ENCODE data around the gene BRI3. TPM values are rescaled to one million over a fixed set of nuclear protein-coding genes. Genes with fewer than 3 reads are reported as not detected.
A peak's percentile ranks its signal among the peaks of the same experiment; 100 is the strongest.

BRI3 gene
- total and polyA plus RNA-seq, 2 experiments from 2014 or later: 73.3 to 195 TPM

DNA sequence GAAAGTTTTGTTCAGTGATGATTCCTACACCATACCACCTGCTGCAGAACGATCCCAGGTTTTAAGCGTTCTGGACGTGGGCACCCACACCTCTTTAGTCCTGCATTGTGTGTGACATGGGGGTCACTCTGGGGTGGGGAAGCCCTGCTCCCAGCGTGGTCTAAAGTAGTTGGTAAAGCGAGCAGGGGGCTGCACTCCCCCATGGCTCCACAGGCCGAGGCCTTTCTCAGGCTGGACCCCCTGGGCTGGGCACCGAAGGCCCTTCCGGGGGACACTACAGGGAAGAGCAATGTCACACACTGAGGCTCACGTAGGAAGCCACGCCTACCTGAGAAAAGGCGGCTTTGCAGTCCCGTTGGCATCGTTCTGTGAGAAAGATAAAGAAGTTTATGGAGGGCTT, 12.3 kb downstream of the BRI3 start:
- no peak for DNase-seq
- H3K9ac ChIP-seq: no peak overlapping the region
- no peak overlapping the region for H3K4me3 ChIP-seq
- H4K20me1 ChIP-seq (ENCODE audit: insufficient read depth): 0 out of 2 replicates have a peak, but pooled peaks cover 2% of the 10 kb centered on the region
- H3K9me2 ChIP-seq (ENCODE audit: insufficient read depth): no peaks in the 10 kb centered on the region
- H3K36me3 ChIP-seq (ENCODE audit: low read depth): peaks cover 34% of the 10 kb centered on the region
- H3K27ac ChIP-seq: no peak overlapping the region
- H3F3A ChIP-seq (ENCODE audit: insufficient read depth): peaks cover 5% of the 10 kb centered on the region; the same call in 1 of the 2 replicates
- in situ Hi-C loops (cut with MboI): loop anchor here (25.0 kb wide), 1 partner anchor 444 kb away; no protein-coding TSS in a partner anchor
- H3K4me1 ChIP-seq (ENCODE audit: insufficient read depth): no peaks in the 10 kb centered on the region
- H3K79me2 ChIP-seq (ENCODE audit: insufficient read depth): peaks cover 53% of the 10 kb centered on the region
- no peak overlapping the region for H2AFZ ChIP-seq
- TF ChIP-seq EZH2 (IDR thresholded peaks at IDR 0.05; ENCODE audit: insufficient read depth, poor library complexity, severe bottlenecking) (no peak), EZH2phosphoT487 (IDR thresholded peaks at IDR 0.05; ENCODE audit: insufficient read depth, low read depth) (no peak)
- no peak overlapping the region for H3K4me2 ChIP-seq (ENCODE audit: unreplicated experiment)
- H3K27me3 ChIP-seq (replicated peaks; ENCODE audit: insufficient read depth): no peaks in the 10 kb centered on the region
- H3K9me3 ChIP-seq (ENCODE audit: low read depth): no peaks in the 10 kb centered on the region
- 89 to 91% methylated on average over 13 of the region's 13 CpGs for WGBS, 2 experiments (ENCODE audit: low coverage in 1 of 2, low lambda C conversion rate in 2 of 2, missing lambda C conversion rate in 2 of 2)

DNA sequence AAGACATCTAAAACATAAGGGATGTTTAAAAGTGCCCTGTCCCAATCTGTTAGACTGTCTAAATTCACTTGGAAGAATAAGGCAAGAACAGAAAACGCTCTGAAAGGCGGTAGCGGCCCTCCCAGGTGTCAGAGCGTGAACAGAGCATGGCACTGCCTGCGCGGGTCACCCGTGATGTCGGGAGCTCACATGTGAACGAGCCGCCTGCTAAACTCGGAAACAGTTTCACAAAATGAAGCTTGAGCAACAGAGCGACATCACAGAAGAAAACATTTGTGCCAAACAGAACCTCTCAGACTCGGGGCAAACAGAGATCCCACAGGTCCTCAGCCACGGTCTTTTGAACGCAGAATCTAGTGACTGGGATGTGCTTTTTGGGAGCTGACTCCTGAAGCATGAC, 12.8 kb downstream of the BRI3 start:
- H3K4me2 ChIP-seq (ENCODE audit: unreplicated experiment): no peak overlapping the region
- no peak for TF ChIP-seq EZH2phosphoT487 (IDR thresholded peaks at IDR 0.05; ENCODE audit: insufficient read depth, low read depth)
- peaks cover 5% of the 10 kb centered on the region; the same call in 1 of the 2 replicates for H3F3A ChIP-seq (ENCODE audit: insufficient read depth)
- H3K9me2 ChIP-seq (ENCODE audit: insufficient read depth): no peaks in the 10 kb centered on the region
- H3K4me1 ChIP-seq (ENCODE audit: insufficient read depth): no peaks in the 10 kb centered on the region
- peaks cover 47% of the 10 kb centered on the region for H3K79me2 ChIP-seq (ENCODE audit: insufficient read depth)
- no peak overlapping the region for H3K27ac ChIP-seq
- peaks cover 34% of the 10 kb centered on the region for H3K36me3 ChIP-seq (ENCODE audit: low read depth)
- no peak overlapping the region for H2AFZ ChIP-seq
- in situ Hi-C loops (cut with MboI): loop anchor here (25.0 kb wide), 1 partner anchor 443 kb away; no protein-coding TSS in a partner anchor
- no peaks in the 10 kb centered on the region for H3K27me3 ChIP-seq (replicated peaks; ENCODE audit: insufficient read depth)
- no peak overlapping the region for H3K4me3 ChIP-seq
- no peak for DNase-seq
- no peak overlapping the region for H3K9ac ChIP-seq
- H4K20me1 ChIP-seq (ENCODE audit: insufficient read depth): 0 out of 2 replicates have a peak, but pooled peaks cover 2% of the 10 kb centered on the region
- 83 to 91% methylated on average over 15 of the region's 15 CpGs for WGBS, 2 experiments (ENCODE audit: low coverage in 1 of 2, low lambda C conversion rate in 2 of 2, missing lambda C conversion rate in 2 of 2)
- H3K9me3 ChIP-seq (ENCODE audit: low read depth): no peaks in the 10 kb centered on the region

DNA sequence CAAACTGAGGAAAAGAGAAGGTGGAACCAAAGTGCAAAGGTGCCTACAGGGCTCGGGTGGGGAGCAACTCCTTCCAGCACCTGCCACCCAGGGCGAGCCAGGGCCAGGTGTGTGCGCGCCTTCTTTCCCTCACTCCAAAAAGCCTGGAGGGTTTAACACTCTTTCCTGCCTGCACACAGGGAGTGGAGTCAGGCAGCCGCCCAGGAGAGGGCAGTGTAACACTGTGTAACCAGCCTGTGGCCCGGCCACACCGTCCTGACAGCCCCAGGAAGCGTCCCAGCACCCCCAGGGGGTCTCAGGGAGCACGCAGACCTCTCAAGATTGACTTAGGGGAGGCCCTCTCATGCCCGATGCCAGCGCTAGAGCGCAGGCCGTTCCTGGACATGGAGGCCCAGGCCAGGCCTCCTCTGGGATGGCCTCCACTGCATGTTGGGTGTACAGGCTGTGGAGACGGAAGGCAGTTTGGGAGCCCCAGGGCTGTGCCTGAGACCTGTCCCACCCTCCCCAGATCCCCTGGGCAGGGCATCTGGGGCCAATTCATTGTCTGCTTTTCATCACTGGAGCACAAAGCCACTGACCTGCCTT, 13.4 kb downstream of the BRI3 start:
- H3K9me2 ChIP-seq (ENCODE audit: insufficient read depth): no peaks in the 10 kb centered on the region
- no peaks in the 10 kb centered on the region for H3K9me3 ChIP-seq (ENCODE audit: low read depth)
- no peak for TF ChIP-seq EZH2phosphoT487 (IDR thresholded peaks at IDR 0.05; ENCODE audit: insufficient read depth, low read depth)
- H3K4me2 ChIP-seq (ENCODE audit: unreplicated experiment): no peak overlapping the region
- H3K27ac ChIP-seq: no peak overlapping the region
- peaks cover 34% of the 10 kb centered on the region for H3K36me3 ChIP-seq (ENCODE audit: low read depth)
- in situ Hi-C loops (cut with MboI): loop anchor here (25.0 kb wide), 1 partner anchor 442 kb away; no protein-coding TSS in a partner anchor
- no peaks in the 10 kb centered on the region for H3K27me3 ChIP-seq (replicated peaks; ENCODE audit: insufficient read depth)
- peaks cover 5% of the 10 kb centered on the region; the same call in 1 of the 2 replicates for H3F3A ChIP-seq (ENCODE audit: insufficient read depth)
- WGBS, 2 experiments (ENCODE audit: low coverage in 1 of 2, low lambda C conversion rate in 2 of 2, missing lambda C conversion rate in 2 of 2): 46 to 47% methylated on average over 14 of the region's 14 CpGs
- H3K9ac ChIP-seq: no peak overlapping the region
- no peak overlapping the region for H3K4me3 ChIP-seq
- DNase-seq: peak; percentile 76
- no peaks in the 10 kb centered on the region for H3K4me1 ChIP-seq (ENCODE audit: insufficient read depth)
- H4K20me1 ChIP-seq (ENCODE audit: insufficient read depth): 0 out of 2 replicates have a peak, but pooled peaks cover 2% of the 10 kb centered on the region
- peaks cover 41% of the 10 kb centered on the region for H3K79me2 ChIP-seq (ENCODE audit: insufficient read depth)
- no peak overlapping the region for H2AFZ ChIP-seq

DNA sequence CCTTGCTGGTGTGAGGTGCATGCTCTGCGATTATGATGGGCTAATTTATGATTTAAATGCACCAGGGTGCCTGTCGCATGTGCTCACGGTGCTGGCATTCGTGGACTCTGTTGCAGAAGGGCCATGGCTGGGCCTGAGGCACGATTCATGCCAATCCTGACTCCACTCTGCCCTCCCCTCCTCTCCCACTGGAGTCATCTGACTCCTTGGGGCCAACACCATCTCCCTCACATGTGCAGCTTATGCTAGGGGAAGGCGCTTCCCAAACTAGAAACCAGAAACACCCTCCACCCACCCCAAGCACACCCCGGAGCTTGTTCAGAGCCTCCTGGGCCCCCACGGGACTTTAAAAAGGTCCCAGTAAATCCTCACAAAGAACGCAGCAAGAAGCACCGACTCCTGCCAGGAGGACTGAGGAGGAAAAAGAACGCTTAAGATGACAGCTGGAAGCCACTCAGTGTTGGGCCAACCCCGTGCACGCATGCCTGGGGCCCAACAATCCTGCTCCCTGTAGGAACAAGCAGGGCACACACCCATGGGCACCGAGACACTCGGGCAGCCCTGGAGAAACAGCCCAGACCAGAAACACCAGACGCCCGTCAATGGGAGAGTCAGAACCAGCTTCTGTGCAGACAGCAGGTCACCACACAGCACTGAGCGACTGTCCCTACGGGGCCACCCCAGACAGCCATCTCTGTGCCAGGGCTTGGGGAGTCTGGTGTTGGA, 14.1 kb downstream of the BRI3 start:
- Histone ChIP-seq H3K9me3 (ENCODE audit: low read depth) (no peaks in the 10 kb centered on the region), H3K36me3 (ENCODE audit: low read depth) (peaks cover 34% of the 10 kb centered on the region), H4K20me1 (ENCODE audit: insufficient read depth) (0 out of 2 replicates have a peak, but pooled peaks cover under 1% of the 10 kb centered on the region), H3K4me3 (no peak overlapping the region), H2AFZ (no peak overlapping the region), H3K79me2 (ENCODE audit: insufficient read depth) (peaks cover 34% of the 10 kb centered on the region), H3K4me1 (ENCODE audit: insufficient read depth) (no peaks in the 10 kb centered on the region), H3K4me2 (ENCODE audit: unreplicated experiment) (no peak overlapping the region), H3K27me3 (replicated peaks; ENCODE audit: insufficient read depth) (no peaks in the 10 kb centered on the region), H3K9ac (no peak overlapping the region), H3K9me2 (ENCODE audit: insufficient read depth) (no peaks in the 10 kb centered on the region), H3F3A (ENCODE audit: insufficient read depth) (peaks cover 5% of the 10 kb centered on the region; the same call in 1 of the 2 replicates), H3K27ac (no peak overlapping the region)
- no peak for TF ChIP-seq EZH2phosphoT487 (IDR thresholded peaks at IDR 0.05; ENCODE audit: insufficient read depth, low read depth)
- TF ChIP-seq EZH2 (IDR thresholded peaks at IDR 0.05; ENCODE audit: insufficient read depth, poor library complexity, severe bottlenecking): no peak
- in situ Hi-C loops (cut with MboI): loop anchor here (25.0 kb wide), 1 partner anchor 442 kb away; no protein-coding TSS in a partner anchor
- WGBS, 2 experiments (ENCODE audit: low coverage in 1 of 2, low lambda C conversion rate in 2 of 2, missing lambda C conversion rate in 2 of 2): 40 to 41% methylated on average over 17 to 19 of the region's 19 CpGs
- DNase-seq: peak; percentile 30
